Measurements from ENCODE around the gene TMEM115.
"Not testable (repeated sequence)": the region's sequence is repeated elsewhere in the genome, so short reads cannot be mapped to it uniquely, and the experiment has no call there.

TMEM115 gene

DNA sequence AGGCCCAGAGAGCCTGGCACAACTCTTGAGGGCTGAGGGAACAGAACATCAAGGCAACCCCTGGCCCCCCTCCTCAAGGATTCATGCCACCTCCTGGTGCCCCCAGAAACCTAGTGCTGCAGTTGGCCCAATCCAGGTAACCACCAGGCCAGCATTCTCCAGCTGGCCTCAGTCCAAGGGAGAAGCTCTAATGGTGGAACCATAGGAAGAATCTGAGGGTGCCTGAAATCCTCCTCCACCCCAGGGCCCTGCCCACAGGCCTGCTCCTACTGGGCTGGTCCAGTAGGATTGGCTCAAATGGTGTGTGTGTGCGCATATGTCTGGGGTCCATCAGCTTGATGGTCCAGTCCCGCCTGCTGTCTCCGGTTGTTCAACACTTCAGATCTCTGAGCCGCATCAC, 44.5 kb downstream of the TMEM115 start:
- no peak for TF ChIP-seq ZFX (IDR thresholded peaks at IDR 0.05; ENCODE audit: borderline replicate concordance)
- TF ChIP-seq, protein P1, sequence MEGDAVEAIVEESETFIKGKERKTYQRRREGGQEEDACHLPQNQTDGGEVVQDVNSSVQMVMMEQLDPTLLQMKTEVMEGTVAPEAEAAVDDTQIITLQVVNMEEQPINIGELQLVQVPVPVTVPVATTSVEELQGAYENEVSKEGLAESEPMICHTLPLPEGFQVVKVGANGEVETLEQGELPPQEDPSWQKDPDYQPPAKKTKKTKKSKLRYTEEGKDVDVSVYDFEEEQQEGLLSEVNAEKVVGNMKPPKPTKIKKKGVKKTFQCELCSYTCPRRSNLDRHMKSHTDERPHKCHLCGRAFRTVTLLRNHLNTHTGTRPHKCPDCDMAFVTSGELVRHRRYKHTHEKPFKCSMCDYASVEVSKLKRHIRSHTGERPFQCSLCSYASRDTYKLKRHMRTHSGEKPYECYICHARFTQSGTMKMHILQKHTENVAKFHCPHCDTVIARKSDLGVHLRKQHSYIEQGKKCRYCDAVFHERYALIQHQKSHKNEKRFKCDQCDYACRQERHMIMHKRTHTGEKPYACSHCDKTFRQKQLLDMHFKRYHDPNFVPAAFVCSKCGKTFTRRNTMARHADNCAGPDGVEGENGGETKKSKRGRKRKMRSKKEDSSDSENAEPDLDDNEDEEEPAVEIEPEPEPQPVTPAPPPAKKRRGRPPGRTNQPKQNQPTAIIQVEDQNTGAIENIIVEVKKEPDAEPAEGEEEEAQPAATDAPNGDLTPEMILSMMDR (IDR thresholded peaks at IDR 0.05), result no peak
- 0 out of 2 replicates have a peak overlapping the region, but pooled peaks have one; percentile 13 for H3K27ac ChIP-seq

DNA sequence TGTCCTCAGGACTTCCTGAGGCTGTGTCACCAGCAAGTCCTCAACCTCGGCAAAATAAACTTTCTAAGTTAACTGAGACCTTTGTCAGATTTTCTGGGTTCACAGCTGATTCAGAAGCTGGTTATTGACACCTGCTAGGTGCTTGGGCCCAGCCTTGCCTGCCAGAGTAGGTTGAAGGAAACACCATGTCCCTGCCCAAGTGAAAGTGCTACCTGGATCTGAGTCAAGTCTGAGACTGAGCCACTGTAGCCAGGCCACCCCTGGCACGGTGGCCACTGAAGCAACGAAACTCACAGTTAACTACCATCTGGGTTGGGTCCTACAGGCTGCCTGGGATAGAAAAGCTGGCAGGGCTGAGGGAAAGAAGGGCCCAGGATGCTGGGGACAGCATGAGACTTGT, 45.0 kb downstream of the TMEM115 start:
- TF ChIP-seq, protein P1 (IDR thresholded peaks at IDR 0.05), result no peak
- no peak for TF ChIP-seq ZFX (IDR thresholded peaks at IDR 0.05; ENCODE audit: borderline replicate concordance)
- 0 out of 2 replicates have a peak overlapping the region, but pooled peaks have one; percentile 13 for H3K27ac ChIP-seq

DNA sequence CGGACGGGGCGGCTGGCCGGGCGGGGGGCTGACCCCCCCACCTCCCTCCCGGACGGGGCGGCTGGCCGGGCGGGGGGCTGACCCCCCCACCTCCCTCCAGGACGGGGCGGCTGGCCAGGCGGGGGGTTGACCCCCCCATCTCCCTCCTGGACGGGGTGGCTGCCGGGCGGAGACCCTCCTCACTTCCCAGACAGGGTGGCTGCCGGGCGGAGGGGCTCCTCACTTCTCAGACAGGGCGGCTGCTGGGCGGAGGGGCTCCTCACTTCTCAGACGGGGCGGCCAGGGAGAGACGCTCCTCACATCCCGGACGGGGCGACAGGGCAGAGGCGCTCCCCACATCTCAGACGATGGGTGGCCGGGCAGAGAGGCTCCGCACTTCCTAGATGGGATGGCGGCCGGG, 47.3 kb downstream of the TMEM115 start:
- H3K27ac ChIP-seq, result not testable (repeated sequence)

Data from 22Rv1 (cell line).